WI38 (cell line): ENCODE results near the gene STIM2.

Source experiments
- H3K4me3 ChIP-seq: 2 replicates; pipeline ENCODE4 v1.5.1; 2011; ENCODE audit warnings: low read depth, mild to moderate bottlenecking, control low read depth, low read length
- CTCF ChIP-seq: IDR thresholded peaks from 2 replicates; pipeline ENCODE4 v1.5.1; 2012; ENCODE audit warnings: low read depth, mild to moderate bottlenecking, control low read depth, low read length

STIM2 gene

GRCh38 chr4:27017623-27018022 is 157.0 kb downstream of the STIM2 start:
- H3K4me3 ChIP-seq = no peak overlapping the region
- TF ChIP-seq CTCF = no peak

DNA sequence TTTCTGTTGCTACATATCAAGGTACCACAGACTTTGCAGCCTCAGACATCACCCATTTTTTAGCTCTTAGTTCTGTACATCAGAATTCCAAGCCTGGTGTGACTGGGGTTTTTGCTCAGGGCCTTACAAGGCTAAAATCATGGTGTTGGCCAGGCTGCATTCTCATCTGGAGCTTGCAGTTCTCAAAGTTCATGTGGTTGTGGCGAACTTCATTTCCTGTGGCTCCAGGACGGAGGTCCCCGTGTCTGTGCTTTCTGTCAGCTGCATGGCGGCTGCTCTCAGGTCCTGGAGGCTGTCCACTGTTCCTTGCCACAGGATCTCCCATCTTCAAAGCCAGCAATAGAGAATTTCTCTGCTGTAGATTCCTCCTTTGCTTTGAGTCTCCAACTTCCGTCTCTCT is 157.4 kb downstream of the STIM2 start:
- H3K4me3 ChIP-seq = no peak overlapping the region
- no peak for TF ChIP-seq CTCF

DNA sequence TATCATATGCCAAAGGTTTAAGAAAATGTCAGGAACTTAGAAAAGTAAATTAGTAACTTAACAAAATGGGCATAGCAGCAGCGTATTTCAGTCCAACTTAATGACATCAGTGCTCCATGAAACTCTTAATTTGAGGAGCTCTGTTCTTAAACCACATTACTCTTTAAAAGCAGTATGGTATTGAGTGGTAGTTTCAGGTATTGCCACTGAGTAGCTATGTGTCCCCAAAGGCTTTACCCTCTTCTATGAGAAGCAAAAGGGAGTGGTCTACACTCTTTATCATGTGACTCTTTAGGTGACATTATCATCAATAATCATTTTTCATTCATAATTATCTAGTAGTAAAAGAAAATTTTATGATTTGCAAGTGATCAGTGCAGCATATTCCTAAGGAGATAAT is 158.3 kb downstream of the STIM2 start:
- no peak for TF ChIP-seq CTCF
- H3K4me3 ChIP-seq = no peak overlapping the region

GRCh38 chr4:27019766-27020165 is 159.1 kb downstream of the STIM2 start:
- TF ChIP-seq CTCF = no peak

GRCh38 chr4:27020203-27020602 is 159.6 kb downstream of the STIM2 start:
- TF ChIP-seq CTCF = no peak
- no peak overlapping the region for H3K4me3 ChIP-seq

More at GRCh38 chr4:27019766-27020165, 159.1 kb downstream of the STIM2 start:
- no peak overlapping the region for H3K4me3 ChIP-seq

- no peak for TF ChIP-seq CTCF
- H3K4me3 ChIP-seq = no peak overlapping the region
Measured at GRCh38 chr4:27020603-27021002, 160.0 kb downstream of the STIM2 start.

- no peak for TF ChIP-seq CTCF
- no peak overlapping the region for H3K4me3 ChIP-seq
Measured at GRCh38 chr4:27022963-27023362, 162.3 kb downstream of the STIM2 start.

DNA sequence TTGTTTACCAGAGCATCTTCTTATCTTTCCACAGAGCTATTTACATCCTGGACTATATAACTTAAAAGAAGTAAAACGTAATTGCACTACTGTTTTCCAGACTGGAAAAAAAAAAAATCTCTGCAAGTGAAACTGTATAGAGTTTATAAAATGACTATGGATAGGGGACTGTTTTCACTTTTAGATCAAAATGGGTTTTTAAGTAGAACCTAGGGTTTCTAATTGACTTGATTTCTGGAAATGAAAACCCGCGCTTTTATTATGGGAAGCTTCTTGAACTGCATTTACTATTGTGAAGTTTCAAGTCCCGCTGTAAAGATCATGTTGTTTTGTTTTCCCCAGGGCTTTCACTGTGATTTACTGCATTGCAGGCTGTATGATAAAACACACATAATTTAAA is 162.7 kb downstream of the STIM2 start:
- no peak overlapping the region for H3K4me3 ChIP-seq
- TF ChIP-seq CTCF = no peak
